Fibroblast of upper back skin (primary cell): Measurements from ENCODE around the gene SBK2.
"Not testable (repeated sequence)": the region's sequence is repeated elsewhere in the genome, so short reads cannot be mapped to it uniquely, and the experiment has no call there.

Source experiments
- DNase-seq: peaks from one replicate; pipeline ENCODE4 v3.0.0-alpha.2; 2013

SBK2 gene

DNA sequence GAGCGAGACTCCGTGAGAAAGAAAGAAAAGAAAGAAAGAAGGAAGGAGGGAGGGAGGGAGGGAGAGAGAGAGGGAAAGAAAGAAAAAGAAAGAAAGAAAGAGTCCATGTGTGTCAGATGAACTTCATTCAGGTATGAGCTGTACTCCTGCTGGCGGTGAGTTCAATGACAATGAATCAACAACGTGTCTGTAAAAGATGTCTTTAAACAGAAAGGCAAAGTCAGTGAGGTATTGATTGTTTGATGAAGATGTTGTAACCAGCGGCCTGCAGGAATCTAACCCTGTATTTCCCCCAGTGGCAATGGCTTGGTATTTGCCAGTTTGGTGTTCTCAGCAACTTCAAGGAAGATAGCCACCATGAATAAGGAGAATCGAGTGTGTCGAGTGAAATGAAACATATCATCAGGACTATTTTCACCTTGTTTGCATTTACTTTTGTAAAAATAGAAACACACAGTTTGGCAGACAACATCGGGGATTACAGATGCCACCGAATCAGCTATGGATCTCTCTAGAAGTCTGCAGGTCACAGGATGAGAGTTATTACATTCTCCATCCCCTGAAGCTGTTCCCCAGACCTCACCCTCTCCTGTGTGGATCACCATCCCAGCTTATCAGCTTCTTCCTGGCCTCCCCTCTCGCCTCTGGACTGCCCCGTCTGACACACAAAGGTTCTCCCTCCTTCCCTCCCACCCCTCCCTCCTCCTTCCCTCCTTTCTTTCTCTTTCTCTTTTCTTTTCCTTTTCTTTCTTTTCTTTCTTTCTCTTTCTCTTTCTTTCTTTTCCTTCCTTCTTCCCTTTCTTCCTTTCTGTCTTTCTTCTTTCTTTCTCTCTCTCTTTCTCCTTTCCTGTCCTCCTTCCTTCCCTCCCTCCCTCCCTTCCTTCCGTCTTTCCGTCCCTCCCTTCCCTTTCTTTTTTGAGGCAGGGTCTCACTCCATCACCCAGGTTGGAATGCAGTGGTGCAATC lies 16.6 kb upstream of the SBK2 start:
- no peak for DNase-seq

DNA sequence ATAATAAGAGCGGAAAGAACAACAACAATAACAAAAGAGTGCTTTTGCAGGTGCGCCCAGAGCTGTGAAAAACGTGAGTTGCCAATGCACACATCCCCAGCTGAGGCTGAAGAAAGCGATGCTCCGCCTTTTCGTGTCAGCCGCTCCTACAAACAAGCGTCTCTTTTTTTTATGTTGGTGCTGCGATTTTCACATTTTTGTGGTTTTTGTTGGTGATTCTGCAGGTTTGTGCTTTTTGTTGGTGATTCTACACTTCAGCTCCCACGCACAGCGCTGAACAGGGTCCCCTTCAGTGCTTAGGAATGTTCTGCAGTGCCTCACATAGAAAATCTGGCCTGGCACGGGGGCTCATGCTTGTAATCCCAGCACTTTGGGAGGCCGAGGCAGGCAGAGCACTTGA lies 15.7 kb upstream of the SBK2 start:
- peak; percentile 86 for DNase-seq

DNA sequence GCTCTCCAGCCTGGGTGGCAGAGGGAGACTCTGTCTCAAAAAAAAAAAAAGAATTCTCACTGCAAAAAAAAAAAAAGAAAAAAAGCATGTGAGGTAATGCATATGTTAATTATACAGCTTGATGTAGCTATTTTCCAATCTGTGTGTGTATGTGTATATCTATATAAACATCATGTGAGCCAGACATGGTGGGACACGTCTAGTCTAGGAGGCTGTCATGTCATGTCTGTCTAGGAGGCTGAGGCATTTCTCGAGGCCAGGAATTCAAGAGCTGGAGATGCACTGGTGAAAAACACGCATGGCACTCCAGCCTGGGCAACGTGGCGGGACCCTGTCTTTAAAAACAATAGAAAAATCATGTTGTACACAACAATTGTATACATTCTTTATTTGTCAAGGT lies 15.3 kb upstream of the SBK2 start:
- no peak for DNase-seq

DNA sequence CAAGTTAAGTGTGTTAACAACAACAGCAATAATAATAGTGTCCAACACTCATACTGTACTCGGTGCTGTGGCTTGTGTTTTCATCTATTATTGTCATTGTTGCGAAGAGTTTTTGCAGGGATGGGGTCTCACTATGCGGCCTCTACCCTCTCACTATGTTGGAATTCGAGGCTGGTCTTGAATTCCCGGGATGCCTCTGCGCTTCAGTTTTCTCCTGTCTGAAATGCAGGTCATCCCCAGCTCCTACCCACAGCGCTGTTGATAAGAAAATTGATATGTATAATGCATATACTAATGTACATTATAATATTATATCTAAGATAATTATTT lies 13.4 kb upstream of the SBK2 start:
- peak; percentile 28 for DNase-seq

DNA sequence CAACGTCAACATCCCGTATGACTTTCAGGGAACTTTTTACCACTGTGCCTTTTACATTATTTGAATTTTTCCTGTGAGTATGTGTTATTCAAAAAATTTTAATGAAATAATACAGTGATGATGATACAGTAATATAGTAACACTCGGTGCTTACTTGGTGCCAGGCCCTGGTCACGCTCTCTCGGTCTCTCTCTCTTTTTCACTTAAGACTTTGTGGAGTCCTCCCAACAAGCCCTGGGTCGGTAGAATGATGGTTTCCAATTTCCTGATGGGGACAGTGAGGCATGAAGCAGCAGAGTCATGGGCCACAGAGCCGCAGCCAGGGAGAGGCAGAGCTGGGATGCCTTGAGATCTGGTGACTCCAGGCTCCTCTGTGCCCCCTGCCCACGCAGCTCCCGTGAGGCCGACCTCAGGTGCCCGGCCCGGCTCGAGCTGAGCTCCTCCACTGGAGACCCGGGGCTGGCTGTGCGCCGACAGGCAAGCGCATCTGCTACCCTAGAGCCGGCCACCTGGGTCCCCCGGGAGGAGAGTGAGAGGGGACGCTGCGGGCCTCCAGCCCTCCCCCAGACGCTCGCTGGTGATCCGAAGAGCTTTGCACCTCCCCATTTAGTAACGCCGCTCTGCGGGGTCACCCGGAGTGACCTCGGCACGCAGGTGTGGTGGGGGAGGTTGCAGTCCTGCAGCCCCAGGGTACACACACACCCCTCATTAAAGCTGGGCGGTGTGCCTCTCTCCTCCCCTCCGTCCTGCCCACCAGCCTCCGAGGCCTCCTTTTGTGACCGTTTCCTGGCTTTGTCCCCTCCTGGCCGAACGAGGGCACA lies 12.8 kb upstream of the SBK2 start:
- peak; percentile 88 for DNase-seq

DNA sequence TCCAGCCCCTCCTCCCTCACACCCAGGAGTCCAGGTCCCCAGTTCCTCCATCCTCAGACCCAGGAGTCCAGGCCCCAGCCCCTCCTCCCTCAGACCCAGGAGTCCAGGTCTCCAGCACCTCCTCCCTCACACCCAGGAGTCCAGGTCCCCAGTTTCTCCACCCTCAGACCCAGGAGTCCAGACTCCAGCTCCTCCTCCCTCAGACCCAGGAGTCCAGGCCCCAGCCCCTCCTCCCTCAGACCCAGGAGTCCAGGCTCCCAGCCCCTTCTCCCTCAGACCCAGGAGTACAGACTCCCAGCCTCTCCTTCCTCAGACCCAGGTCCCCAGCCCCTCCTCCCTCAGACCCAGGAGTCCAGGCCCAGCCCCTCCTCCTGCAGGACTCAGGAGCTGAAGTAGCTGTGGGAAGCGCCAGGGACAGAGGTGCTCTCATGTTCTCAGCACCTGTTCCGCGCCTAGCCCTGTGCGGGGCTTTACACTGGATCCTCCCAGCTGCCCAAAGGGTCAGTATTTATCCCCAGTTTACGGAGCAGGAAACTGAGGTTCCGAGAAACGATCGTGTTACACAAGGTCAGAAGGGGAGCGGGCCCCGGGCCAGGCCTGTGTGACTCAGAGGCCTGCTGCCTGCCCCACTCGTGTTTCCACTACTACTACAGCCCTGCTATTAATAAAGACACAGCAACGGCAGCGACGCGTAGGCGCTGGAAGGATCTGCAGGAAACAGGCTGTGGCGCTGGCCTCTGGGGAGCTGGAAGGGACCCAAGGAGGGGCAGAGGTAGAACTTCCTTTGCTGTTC lies 10.1 kb upstream of the SBK2 start:
- peak; percentile 50 for DNase-seq

DNA sequence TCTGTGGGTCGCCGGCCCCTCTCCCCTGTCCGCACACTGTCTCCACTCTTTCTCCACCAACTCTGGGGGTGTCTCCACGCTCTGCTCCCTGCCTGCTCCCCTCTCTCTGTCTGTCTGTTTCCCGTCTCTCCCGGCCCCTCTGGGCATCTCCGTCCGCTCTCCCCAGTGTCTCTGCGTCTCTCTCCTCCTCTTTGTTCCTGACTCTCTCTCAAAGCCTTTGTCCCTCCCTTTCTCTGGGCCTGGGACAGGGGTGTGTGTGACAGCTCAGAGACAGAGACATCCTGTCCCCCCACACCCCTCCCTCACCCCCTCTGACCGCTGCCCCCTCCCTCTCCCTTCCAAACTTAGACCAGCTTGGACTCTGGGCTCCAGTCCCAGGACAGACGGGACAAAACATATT lies 9.1 kb upstream of the SBK2 start:
- DNase-seq = no peak

DNA sequence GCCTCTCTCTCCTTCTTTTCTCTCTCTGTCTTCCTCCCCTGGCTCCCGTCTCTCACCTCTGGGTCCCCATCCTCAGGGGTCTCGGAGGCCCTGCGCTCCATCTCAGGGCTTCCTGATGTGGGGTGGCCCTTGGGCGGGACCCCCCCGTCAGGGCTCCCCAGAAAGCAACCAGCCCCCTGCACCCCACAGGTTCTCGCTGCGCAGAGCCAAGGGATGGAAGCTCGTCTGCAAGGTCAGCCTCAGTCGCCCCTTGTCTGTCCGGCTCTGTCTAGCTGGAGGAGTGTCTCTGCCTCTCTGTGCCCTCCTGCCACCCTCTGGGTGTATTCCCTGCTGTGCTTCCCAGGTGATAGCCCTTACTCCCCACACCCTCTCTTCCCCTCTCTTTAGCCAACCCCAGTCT lies 8.5 kb upstream of the SBK2 start, which contains the start of gene SBK3:
SBK3 (minus strand) TSS at position 101 of the 400 bp plus-strand sequence; CDS start at position 101, 0 bp downstream.
- DNase-seq = no peak

DNA sequence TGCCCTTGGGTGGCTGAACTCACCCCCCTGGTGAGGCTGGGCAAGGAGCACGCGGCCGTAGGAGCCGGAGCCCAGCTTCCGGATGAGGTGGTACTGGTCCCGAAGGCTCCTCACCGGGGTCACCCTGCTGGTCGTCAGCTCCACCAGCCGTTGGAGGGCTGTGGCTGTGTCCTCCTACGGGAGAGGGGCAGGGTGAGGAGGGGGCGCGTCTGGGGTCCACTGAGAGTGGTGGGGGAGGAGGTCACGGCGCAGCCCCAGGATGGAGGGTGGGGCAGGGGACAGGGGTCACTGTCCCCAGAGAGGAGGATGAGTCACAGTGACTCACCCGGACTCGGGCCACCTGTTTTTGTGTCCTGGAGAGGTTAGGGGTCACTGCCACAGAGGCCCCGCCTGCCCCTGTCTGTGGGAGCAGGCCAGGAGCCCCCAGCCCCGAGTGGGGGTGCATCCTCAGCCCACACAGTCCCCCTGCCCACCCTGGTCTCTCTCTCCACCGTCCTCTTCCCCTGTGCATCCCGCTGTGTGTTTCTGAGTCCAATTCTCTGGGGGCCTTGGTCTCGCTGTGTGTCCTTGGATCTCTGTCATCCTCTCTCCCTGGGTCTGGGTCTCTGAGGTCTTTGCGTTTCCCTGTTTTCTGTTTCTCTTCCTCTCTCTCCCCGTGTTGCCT lies 8.0 kb upstream of the SBK2 start:
- DNase-seq = no peak

DNA sequence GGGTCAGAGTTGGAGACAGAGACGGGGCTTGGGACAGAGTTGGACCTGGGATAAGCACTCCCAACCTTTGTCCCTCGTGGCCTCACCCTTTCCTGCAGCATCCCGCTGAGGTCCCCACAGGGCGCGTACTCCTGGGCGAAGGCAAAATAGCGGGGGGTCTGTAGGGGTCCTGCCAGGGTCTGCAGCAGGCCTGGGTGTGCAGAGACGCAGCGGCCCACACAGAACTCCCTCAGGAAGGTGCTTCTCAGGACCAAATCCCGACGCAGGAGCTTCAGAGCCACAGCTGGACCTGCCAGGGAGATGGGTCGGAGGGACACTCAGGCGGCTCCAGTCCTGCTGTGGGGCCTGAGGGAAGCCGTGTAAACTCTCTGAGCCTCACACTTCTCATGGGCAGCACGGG lies 7.1 kb upstream of the SBK2 start:
- no peak for DNase-seq

DNA sequence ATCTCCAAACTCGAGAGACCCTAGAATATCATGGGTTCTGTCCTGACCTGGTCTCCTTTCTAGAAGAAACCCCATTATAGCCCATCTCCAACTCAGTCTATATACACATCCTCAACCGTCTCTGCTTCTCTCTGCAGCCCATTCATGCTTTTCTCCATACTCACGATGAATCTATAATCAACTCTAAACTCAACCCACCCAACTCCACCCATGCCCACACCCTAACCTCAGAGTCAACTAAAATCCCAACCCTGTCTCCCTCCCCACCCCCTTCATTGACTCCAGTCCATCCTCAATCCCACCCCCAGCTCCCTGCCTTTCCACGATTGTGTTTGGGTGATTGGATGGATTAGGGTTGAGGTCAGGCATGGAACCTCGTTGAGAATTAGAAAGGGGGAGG lies 6.6 kb upstream of the SBK2 start:
- no peak for DNase-seq

DNA sequence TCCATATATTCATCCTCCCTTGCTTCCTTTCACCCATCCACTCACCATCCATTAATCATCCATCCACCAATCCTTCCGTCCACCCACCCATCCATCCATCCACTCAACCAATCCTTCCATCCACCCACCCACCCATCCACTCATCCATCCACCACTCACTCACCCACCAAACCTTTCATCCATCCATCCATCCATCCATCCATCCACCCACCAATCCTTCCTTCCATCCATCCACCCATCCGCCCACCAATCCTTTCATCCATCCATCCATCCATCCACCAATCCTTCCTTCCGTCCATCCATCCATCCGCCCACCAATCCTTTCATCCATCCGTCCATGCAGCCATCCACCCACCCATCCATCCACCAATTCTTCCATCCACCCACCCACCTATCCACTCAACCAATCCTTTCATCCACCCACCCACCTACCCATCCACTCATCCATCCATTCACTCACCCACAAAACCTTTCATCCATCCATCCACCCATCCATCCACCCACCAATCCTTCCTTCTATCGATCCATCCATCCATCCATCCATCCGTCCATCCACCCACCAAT lies 5.4 kb upstream of the SBK2 start:
- DNase-seq = no peak

DNA sequence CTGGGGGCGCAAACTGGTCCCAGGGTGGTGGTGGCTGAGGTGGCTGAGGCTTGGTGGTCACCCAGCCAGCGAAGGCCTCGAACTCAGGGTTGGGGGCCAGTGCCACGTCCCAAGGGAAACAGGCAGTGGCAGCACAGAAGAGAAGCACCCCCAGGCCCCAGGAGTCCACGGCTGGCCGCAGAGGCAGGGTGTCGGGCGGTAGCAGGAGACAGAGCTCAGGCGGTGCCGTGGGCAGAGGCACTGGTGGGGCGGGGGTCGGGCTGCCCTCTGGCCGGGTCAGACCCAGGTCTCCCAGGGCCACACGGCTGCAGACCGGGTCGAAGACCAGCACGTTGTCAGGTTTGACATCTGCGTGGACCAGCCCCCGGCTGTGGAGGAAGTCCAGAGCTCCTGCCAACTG lies 4.2 kb upstream of the SBK2 start:
- no peak for DNase-seq

DNA sequence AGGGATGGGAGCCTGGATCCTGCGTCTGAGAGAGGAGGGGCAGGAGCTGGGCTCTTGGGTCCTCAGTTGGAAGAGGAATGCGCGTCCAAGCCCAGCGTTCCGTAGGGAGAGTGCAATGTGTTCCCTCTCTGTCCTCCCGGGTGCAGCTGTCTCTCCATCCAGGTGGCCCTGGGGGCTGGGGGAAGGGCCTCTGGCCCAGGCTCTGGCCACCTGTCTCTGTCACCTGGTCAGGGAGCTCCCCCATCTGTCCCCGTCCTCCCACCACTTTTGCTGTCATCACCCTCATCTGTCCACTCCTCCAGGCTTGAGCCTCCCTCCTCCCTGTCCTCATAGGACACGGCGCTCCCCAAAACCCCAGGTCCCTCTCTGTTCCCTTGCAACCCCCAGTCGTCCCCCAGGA lies 3.7 kb upstream of the SBK2 start:
- DNase-seq = no peak

DNA sequence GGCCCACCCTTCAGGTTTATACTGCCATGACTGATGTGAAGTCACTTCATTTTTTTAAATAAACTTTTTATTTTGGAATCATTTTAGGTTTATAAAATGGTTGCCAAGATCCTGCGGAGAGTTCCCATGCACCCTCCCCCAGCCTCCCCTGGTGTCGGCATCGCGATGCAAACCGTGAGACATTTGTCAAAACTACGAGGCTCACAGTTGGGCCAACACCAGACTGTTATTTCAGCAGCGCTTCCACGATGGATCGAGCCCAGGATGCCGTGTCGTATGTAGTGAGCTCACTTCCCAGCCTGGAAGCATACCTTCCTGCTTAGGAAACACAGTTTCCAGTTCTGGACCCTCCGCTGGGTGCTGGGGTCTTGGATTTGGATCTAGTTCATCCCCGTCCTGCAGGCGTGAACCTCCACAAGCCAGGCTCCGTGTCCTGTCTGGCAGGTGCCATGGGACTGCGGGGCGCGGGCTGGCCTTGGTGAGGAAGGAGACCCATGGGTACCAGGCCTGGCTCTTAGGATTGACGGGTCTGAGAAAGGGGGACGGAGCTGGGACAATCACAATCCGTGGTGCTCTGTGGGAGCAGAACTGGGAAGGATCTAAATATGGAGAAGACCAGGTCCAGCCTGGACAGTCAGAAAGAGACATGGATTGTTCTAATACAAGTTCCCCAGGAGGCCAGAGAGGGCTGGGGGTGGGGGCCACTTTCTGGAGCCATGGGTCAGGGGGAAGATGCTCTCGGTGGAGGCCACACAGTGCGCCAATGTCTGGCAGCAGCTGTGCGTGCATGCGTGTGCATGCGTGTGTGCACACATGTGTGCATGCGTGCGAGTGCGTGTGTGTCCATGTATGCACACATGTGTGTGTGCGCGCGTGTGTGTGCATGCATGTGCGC lies 2.4 kb upstream of the SBK2 start:
- no peak for DNase-seq

DNA sequence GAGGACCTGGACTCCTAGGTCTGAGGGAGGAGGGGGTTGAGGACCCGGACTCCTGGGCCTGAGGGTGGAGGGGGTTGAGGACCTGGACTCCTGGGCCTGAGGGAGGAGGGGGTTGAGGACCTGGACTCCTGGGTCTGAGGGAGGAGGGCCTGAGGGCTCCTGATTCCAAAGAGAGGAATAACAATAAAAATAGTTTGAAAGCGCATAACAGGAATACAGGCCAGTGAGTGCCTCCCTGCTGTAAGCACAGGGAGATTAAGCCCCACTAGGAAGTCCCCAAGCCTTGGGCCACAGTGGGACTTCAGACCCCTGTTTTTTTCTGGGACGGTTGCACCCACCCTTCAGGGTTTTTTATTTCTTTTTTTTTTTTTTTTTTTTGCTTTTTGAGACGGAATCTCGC lies 1.2 kb upstream of the SBK2 start:
- no peak for DNase-seq

DNA sequence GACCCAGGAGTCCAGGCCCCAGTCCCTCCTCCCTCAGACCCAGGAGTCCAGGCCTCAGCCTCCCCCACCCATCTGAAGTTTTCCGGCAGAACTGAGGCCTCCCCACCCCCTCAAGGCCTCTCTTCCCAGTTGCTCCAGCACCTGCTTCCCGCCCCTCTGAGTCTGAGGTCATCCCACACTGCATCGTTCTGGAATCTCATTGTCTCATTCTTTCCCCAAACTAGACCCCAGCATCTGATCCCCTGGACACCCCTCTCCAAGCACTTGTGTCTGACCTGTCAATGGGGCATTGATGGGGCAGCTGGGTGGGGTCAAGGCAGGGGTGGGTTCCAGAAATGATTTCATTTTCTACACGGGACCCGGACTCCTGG lies 793 bp upstream of the SBK2 start:
- DNase-seq = peak; percentile 29

DNA sequence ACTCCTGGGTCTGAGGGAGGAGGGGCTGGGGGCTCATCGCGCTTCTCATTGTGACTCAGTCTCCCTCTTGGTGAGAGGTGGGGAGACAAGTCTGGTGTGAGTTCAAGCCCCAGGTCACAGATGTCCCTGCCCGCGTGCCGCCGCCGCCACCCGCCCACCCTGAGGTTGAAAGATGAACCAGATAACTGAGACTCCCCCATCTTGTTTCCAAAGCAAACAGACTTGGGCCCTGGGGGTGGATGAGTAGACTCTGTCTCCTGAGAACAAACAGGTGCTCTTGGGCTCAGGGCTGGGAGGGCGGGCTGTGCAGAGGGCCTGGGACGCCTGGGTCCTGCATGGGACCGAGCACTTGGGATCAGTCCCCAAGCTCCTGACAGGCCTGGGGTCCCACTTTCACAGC lies 567 bp downstream of the SBK2 start:
- no peak for DNase-seq

DNA sequence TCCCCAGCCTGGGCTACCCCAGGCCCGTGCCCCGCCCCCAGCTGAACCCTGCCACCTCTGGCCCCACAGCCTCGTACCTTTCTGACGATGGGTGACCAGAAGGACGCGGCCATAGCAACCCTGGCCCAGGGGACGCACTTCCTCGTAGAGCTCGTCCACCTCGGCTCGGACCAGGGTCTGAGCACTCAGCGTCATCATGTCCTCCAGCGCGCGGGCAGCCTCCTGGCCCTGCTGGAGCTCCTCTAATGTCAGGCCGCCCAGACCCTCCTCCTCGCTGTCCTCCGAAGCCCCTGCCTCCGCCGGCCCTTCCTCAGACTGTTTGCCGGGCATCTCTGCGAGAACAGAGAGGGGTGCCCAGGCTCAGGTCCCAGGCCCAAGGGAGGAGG lies 975 bp downstream of the SBK2 start:
- DNase-seq = no peak

DNA sequence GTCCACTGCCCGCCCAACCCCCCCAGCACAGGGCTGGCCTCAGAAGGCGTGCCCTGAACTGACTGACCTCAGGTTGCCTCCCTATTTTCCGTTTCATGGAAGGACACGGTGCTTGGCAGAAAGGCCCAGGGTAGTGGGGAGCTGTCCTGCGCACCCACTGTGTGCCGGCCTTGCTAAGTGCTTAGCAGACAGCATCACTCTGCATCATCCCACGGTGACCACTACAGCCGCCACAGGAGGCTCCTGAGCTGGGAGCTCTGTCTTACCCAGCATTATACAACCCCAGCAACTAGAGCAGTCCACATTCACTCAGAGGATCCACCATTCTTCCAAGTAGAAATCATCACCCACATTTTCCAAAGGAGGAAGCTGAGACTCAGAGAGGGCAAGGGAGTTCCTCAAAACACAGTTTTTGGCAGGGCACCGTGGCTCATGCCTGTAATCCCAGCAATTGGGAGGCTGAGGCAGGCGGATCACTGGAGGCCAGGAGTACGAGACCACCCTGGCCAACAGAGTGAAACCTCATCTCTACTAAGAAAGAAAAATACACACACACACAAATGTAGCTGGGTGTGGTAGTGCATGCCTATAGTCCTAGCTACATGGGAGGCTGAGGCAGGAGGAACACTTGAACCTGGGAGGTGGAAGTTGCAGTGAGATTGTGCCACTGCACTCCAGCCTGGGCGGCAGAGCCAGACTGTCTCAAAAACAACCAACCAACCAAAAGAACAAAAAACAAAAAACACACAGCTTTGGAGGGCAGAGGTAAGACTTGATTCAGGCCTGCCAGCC lies 1.6 kb downstream of the SBK2 start:
- DNase-seq = no peak

DNA sequence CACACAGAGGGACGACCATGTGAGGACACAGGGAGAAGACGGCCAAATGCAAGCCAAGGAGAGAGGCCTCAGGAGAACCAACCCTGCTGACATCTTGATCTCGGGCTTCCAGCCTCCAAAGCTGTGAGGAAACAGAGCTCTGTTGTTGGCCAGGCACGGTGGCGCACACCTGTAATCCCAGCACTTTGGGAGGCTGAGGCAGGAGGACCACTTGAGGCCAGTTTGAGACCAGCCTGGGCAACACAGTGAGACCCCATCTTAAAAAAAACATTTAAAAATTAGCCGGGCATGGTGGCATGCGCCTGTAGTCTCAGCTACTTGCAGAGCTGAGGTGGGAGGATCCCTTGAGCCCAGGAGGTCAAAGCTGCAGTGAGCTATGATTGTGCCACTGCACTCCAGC lies 2.7 kb downstream of the SBK2 start:
- DNase-seq = not testable (repeated sequence)
